HCEC 1CT (cell line): ENCODE measurements around the gene PGBD5.
"Not testable (repeated sequence)": the region's sequence is repeated elsewhere in the genome, so short reads cannot be mapped to it uniquely, and the experiment has no call there.

ENCODE experiments used
- DNase-seq: peaks from one replicate; pipeline ENCODE4 v3.0.0-alpha.2; 2017

The PGBD5 gene

DNA sequence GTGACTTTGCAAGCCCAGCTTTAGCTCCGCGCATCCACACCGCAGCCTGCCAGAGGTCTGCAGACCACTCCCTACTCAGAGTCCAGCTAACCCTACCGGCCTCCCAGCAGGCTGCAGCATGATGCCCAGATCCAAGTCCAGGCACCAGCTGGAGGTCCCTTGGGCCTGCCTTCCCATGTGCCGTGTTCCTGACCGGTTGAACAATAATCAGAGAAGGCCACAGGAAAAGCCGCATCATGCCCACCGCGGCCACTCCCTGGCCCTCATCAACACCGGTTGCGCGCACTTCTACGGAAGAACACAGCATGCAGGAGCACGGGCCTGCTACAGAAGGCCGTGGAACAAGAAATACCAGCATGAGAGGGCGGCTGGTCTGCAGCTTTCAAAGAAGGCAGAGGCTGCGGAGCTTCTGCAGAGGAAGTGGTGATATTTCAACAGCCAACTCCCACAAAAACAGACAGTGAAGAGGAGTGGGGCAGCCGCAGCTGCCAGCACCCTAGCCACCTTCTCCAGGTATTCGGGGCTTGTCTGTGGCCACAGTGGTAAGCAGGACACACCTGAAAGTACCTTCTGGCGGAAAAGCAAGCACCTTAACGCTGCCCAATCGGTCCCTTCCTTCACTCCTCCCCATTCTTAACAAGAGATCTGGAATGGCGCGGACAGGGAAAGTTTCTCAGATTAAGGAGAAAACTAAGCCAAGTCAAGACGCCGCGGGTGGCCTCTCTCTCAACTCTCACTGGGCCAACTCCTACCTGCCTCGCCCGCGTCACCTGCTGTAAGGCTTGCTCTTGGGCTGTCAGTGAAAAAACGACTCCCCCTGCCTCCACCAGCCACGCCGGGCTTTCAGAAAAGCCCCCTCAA, 1.5 kb downstream of the PGBD5 start:
- no peak for DNase-seq

DNA sequence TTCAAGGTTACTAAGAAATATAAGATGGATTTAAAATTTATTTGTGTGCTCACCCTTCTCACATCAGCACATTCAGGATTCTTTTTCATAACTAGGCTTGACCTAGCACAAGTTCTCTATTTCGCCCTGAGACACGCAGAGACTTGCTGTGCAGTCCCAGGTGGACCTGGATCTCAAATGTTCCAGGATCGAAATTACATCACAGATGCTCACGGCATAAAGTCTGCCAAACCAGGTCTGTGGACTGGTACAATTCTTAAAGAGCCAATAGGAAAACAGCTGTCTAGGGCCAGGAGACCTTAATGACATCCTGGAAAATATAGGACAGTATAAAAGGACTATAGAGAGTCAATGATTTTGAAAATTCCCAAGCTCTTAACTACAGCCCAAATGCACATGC, 2.2 kb downstream of the PGBD5 start:
- no peak for DNase-seq

DNA sequence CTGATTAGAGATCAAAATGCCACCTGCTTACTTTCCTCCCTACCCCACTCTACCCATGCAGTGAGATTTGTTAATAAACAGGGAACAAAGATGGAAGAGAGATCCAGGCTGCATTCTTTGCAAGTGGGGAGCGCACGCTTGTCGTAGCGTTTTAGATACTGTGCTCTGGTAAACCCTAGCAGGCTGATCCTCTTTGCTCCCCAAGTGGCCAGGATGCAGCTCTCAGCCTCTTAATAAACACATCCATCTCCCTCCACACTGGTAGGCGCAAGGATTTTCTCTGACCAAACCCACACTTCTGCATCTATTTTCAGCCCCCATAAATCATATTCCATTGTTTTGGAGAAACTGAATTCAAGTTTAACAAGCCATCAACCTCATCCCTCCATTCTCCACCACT, 2.9 kb downstream of the PGBD5 start:
- no peak for DNase-seq

DNA sequence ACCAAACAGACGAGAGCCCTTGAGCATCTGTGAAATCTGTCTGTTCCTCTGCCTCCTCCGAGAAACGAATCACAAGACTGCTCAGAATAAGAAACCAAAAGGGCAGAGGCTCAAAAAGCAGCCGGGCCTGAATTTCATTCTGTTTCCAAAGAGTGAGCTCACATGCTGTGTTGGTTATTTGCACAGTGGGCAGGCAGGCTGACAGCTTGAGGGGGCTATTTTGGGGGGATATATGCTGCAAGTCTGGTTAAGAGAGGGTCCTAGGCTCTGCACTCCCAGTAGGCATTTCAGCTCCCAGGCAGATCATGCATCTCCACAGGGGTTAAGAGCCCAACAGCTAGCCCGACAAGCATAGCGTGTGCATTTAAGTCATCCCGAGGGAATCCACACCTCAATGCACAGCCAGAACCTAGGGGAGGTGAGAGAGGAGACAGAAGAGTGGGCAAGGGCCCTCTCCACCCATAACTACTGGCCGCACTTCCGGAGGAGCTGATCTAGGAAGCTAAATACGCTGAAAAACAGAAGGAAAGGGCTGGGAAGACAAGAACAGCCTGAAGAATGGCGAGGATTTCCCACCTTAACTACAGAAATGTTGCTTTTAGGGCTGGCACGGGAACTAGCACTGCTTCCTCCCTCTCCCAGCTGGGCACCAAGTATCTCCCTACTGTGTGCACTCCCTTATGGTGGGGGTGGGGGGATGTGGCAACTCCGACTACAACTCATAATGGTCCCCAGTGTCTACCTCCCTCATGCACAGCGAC, 3.7 kb downstream of the PGBD5 start:
- DNase-seq: no peak

DNA sequence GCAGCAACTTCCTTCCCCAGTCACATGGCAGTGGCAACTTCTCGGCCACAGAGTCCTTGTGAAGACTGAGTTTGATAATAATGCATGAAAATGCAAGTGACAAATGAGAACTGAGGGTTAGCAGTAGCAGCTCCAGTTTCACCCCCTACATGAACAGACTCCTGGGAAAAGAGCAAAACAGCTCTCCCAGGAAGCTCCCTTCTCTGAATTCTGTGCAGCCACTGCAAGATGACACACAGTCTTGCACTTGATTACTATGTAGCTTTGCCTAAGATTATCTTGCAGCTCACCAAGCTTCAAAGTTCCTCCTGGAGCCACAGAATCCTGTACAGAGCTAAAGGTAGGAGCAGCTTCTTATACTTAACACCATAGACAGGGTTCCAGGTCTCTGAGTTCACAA, 4.7 kb downstream of the PGBD5 start:
- DNase-seq: no peak

DNA sequence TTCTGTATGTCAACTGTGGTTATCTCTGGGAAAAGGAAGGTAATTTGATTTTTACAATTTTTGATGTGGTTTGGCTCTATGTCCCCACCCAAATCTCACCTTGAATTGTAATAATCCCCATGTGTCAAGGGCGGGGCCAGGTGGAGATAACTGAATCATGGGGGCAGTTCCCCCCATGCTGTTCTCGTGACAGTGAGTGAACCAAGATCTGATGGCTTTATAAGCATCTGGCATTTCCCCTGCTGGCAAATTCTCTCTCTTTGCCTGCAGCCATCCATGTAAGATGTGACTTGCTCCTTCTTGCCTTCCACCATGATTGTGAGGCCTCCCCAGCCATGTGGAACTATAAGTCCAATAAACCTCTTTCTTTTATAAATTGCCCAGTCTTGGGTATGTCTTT, 5.8 kb downstream of the PGBD5 start:
- not testable (repeated sequence) for DNase-seq

DNA sequence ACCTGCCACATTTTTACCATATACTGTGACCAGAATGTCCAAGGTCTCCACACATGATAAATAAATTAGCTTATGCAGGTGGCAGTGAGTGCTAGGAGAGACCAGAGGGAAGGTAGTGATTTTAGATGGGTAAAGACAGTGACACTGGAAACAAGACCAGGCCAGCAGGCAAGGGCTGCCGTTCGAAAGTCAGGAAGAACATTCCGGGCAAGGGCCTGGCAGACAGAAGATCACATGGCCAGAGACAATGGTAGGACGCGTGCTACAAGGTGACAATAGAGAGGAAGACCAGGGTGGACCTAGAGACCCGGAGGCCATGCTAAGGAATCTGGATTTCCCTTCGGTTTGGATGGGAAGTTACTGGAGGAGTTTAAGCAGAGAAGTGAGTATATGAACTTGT, 9.7 kb downstream of the PGBD5 start:
- DNase-seq: no peak

DNA sequence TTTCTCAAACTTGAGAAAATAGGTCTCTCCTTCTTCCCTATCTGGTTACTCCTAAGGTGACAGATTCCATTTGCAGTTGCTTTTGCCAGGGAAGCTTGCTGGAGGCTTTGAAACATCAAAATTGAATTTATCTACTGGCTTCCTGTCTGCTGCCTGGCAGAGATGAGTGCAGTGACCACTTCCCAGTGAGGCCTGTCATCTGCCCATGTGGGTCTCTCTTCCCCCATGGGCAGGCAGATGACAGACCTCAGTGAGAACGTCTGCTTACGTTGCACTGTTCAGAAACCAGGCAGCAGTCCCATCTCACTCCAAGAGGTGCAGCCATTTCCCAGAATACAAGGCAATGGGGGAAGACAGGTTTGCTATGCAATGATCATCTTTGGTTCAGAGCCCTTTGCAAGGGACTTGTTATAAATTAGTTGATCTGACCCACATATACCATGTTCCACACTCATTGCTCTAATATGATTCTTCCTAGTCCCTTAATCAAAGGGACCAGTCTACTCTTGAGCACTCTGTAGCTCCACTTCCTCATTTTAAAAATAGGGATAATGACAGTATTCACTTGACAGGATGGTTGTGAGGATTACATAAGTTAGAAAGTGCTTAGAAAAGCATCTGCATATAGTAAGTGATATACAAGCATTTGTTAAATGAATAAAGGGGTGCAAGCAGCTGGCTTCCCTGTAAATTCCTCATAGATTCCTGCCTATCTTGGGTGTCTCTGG, 10.6 kb downstream of the PGBD5 start:
- DNase-seq: no peak

DNA sequence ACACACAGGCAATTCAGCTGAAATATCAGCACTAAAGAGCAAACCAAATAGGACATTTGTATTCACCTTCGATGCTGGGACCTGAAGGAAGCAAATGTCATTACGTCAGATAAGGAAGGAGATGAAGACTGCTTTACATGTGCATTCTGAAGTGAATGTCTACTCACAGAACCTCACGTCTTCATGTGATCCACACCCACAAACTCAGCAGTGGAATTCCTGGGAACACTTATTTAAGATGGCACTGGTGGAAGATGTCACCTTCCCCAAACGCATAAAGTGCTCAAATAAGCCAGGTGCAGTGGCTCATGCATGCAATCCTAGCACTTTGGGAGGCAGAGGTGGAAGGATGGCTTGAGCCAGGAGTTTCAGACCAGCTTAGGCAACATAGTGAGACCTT, 11.4 kb downstream of the PGBD5 start:
- no peak for DNase-seq

DNA sequence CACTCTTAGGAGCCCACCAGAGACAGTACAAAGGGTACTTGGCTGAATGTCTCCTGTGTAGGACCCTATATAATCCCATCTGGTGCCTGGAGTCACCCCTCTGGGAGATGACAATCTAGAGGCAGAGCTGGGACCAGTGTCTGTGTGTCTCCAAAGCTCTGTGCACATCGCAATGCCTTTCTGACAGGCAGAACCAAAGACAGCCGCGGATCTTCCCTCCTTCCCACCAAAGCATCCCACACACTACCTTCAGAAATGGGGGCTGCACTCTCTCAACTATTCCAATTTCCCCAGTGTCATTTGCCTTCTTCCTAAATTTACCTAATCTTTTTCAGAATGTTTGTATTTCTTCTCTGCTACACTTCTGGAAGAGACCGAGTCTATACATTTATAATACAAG, 12.0 kb downstream of the PGBD5 start:
- DNase-seq: no peak

DNA sequence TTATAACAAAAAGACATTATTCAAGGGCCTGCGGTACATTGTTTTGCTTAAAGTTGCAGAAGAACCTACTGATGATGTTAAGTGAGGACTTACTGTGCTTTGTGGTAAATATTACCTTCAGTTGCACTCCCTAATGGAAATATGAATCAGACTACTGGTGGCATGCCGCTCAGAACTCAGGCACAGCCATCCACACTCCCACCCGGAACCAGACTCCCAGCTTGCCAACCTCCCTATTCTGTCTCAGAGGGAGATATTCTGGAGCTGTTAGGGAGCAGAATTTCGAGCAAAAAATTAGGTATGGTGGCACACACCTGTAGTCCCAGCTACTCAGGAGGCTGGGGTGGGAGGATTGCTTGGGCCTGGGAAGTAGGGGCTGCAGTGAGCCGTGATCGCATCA, 13.1 kb downstream of the PGBD5 start:
- no peak for DNase-seq

DNA sequence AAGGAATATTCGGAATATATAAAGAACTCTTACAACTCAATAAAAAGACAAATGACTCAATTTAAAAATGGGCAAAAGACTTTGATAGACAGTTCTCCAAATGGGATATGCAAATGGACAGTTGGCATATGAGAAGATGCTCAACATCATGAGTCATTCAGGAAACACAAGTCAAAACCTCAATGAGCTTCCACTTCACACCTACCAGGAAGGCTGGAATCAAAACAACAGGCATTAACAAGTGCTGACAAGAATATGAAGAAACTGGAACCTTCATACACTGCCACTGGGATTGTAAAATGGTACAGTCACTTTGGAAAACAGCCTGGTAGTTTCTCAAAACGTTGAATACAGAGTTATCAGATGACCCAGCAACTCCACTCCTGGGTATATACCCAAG, 17.2 kb downstream of the PGBD5 start:
- DNase-seq: no peak

DNA sequence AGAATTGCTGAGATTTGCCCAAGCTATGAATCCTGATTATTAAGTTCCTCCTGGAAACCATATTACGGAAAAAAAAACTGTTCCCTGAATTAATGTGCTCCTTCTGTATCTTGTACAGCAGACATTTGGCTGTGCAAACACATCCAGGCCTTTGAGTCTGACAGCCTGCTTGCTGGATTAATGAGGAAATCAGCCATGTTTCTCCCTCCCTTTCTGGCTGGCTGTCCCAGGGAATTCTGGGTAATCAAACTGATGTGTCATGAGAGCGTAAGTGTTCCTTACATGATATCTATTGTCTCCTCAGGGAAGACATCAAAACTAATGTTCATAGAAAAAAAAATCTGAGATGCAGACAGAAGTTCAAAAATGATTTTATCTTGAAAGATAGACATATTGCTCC, 18.8 kb downstream of the PGBD5 start:
- no peak for DNase-seq

DNA sequence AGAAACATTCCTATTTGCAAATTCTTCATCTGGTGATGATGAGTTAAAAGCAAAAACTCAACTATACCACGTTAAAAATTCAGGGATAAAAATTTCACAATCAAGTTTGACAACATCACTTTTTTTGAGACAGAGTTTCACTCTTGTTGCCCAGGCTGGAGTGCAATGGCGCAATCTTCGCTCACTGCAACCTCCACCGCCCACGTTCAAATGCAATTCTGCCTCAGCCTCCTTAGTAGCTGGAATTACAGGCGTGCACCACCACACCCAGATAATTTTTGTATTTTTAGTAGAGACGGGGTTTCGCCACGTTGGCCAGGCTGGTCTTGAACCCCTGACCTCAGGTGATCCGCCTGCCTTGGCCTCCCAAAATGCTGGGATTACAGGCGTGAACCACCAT, 19.4 kb downstream of the PGBD5 start:
- not testable (repeated sequence) for DNase-seq

DNA sequence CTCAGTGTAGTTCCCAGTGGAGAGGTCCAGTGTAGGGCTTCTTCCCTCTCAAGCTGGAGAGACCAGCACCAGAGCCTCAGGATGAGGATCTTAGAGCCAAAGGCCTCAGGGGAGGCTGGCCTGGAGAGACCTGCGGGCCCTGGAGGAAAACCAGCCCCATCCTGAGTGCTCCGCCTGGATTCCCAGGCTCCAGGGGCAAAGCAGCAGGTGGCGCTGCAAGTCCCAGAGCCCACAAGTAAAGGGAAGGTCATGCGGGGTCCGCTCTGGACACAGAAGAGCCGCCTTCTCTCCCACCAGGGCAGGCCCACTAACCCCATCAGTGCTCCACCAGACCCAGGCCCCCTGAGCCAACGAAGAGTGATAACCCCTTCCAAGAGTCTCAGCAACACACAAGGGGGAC, 22.7 kb downstream of the PGBD5 start:
- DNase-seq: no peak

DNA sequence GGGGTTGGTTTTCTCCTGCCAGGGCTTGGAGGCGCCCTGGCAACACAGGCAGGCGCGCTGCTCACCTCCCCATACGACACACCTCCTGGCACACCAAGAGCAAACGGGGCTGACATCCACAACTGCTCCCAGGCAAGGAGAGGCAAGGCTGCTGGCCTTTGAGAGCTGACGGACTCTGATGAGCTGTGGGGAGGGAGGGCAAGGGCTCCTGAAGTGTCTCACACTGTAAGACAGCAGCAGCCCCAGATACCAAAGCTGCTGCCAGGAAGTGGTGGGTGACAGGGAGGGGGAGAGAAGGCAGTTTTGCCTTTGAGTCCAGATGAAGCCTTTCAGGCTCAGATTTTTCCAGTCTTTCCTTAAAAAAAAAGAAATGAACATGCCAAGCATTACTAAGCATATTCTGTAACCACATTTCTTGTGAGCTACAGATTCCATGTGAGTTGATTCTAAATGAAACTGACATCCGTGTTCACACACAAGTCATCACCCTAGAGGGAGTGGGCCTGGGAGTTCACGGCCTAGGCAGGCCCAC, 24.3 kb downstream of the PGBD5 start:
- DNase-seq: no peak

DNA sequence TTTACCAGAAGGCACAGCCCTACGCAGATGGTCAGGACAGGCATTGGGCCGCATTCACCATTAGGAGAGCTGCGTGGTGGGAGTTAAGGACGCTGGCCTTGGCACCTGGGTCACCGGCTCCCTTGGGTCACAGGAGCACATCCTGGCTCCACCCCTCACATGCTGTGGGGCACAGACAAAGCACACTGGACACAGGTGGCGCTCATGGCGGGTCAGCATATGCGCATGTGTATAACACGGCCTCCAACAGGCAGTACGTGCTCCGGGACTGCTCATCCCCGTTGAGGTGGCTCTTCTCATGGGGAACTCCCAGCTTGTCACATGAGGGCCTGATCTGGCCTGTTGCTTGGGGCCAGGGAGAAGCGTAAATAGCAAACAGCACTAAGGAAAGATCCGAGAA, 25.0 kb downstream of the PGBD5 start:
- DNase-seq: no peak

DNA sequence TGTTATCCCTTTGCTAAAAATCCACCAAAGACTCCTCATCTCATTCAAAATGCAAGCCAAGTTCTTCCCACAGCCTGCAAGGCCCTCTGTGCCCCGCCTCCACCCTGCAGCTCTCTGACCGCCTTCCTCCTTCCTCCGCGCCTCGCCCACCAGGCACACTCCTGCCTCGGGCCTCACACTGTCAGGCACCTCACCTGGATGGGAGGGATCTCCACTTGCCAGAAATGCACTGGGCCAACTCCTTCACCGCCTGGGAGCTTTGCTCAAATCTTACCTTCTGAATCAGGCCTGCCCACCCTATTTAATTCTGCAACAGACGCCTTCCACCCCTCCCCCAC, 26.2 kb downstream of the PGBD5 start:
- no peak for DNase-seq

DNA sequence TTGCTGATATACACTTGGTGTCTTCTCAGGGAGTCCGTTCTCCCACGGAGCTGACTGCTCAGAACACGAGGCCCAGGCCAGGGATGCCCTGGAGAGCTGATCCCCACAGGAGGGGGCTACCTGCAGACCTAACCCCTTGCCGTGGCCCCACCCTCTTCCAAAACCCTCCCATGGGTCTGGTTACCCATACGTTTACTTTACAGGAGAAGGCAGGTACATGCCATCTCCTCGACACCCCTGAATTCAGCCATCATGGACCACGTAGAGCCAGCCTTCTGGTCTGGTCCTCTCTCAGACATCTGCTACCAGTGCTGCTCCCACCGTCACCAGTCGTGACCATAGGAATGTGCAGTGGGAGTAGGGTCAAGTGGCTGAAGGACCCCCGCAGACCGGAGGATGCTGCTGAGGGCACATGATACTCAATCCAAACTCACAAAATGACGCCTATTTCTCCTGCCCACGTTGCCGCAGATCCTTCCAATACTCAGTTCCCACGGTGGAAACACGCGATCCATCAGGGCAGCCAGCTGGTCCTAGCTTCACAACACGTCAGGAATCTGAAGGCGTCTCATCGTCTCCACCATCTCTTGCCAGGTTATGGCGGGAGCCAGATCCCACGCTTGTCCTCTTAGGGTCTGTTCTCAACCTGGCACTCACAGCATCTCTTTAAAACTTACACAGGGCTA, 26.7 kb downstream of the PGBD5 start:
- DNase-seq: no peak

DNA sequence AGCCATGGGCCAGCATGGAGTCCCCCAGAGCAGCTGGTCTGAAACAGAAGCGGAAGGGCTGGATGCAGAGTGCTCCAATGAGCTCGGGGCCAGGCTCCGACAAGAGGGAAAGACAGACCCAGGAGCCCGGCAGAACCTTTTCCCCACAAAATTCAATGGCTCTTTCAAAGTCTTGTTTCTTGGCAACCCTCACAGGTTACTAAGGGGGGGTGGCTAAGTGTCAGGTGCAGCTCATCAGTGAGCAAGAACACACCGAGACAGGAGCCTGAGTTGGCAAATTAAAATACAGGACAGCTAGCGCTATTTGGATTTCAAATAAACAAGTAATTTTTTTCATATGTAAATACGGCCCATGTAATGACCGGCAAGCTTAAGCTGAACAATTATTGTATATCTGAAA, 27.3 kb downstream of the PGBD5 start:
- DNase-seq: no peak

DNA sequence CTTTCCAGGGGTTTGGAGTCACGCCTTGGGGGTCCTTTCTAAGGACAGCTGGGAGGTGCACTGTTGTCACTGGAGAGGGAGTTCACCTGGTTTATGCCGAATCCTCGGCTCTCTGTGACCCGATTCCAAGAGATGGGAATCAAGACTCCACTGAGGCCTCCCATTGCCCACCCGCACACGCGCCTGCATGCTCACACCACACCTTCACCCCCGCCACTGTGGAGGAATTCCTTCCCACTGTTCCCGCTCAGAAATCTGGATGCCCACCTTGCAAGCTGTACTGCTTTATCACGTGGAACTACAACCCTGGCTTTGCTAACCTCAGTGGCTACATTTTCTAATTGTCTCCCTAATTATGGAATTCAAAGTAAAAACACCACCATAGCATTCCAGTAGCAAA, 29.2 kb downstream of the PGBD5 start:
- DNase-seq: no peak

DNA sequence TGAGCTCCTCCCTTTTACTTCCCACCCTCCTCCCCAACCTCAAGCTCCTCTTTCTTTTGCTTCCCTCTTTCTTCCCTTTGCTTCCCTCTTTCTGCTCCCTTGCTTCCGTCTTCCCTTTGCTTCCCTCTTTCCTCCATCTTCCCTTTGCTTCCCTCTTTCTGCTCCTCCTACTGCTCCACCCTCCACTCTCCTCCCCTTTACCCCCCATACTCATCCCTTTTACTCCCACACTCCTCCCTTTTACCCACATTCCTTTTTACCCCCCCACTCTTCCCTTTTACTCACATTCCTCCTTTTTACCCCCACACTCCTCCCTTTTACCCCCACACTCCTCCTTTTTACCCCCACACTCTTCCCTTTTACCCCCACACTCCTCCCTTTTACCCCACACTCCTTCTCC, 30.2 kb downstream of the PGBD5 start:
- DNase-seq: no peak

DNA sequence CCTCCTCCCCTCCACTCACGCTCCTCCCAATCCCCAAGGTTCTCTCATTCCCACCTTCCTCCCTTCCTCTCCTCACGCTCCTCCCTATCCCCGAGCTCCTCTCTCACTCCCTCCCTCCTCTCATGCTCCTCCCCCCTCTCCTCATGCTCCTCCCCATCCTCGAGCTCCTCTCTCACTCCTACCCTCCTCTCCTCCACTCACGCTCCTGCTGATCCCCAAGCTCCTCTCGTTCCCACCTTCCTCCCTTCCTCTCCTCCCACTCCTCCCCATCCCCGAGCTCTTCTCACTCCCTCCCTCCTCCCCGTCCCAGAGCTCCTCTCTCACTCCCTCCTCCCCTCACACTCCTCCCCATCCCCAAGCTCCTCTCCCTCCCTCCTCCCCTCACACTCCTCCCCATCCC, 31.4 kb downstream of the PGBD5 start:
- DNase-seq: no peak
